ENCODE results near the gene KDM4B.

DNA sequence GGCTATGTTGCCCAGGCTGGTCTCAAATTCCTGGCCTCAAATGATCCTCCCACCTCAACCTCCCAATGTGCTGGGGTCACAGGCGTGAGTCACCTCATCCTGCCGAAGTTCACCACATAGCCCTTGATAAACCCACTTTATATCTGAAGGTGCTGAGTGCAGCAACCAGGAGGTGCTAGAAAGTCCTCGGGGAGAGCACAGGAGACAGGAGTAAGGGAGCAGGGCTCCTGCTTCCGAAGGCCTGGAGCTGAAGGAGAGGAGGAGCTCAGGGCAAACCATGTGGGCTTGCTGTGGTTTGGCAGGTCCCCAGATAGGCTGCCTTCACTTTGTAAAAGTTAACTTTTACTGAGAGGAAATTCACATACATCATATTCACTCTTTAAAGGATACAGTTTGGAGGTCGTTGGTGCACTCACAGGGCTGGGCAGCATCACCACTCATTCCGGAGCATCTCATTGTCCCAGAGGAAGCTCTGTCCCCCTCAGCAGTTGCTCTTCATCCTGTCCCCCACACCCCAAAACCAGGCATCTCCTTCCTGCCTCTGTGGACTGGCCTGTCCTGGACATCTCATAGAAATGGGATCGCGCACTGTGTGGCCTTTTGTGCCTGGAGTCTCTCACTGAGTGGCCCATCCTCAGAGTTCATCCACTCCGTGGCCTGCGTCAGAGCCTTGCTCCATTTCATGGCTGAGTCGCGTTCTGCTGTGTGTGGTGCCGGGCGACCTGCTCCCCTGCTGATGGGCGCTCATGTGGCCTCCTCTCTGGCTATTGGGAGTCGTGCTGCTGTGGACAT lies 49.5 kb downstream of the KDM4B start:
- TF ChIP-seq, protein P1, sequence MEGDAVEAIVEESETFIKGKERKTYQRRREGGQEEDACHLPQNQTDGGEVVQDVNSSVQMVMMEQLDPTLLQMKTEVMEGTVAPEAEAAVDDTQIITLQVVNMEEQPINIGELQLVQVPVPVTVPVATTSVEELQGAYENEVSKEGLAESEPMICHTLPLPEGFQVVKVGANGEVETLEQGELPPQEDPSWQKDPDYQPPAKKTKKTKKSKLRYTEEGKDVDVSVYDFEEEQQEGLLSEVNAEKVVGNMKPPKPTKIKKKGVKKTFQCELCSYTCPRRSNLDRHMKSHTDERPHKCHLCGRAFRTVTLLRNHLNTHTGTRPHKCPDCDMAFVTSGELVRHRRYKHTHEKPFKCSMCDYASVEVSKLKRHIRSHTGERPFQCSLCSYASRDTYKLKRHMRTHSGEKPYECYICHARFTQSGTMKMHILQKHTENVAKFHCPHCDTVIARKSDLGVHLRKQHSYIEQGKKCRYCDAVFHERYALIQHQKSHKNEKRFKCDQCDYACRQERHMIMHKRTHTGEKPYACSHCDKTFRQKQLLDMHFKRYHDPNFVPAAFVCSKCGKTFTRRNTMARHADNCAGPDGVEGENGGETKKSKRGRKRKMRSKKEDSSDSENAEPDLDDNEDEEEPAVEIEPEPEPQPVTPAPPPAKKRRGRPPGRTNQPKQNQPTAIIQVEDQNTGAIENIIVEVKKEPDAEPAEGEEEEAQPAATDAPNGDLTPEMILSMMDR (IDR thresholded peaks at IDR 0.05; ENCODE audit: low read depth, low read length, missing input control): no peak
- TF ChIP-seq RAD21 (IDR thresholded peaks at IDR 0.05) (no peak), JUND (IDR thresholded peaks at IDR 0.05) (no peak), TAF1 (conservative IDR thresholded peaks at IDR 0.05) (no peak), EGR1 (IDR thresholded peaks at IDR 0.05; ENCODE audit: low read depth in 2 of 2) (no peak), GABPA (IDR thresholded peaks at IDR 0.05 in 1 of 2, conservative IDR thresholded peaks at IDR 0.05 in 1 of 2) (no peak)
- TF ChIP-seq, protein P2, sequence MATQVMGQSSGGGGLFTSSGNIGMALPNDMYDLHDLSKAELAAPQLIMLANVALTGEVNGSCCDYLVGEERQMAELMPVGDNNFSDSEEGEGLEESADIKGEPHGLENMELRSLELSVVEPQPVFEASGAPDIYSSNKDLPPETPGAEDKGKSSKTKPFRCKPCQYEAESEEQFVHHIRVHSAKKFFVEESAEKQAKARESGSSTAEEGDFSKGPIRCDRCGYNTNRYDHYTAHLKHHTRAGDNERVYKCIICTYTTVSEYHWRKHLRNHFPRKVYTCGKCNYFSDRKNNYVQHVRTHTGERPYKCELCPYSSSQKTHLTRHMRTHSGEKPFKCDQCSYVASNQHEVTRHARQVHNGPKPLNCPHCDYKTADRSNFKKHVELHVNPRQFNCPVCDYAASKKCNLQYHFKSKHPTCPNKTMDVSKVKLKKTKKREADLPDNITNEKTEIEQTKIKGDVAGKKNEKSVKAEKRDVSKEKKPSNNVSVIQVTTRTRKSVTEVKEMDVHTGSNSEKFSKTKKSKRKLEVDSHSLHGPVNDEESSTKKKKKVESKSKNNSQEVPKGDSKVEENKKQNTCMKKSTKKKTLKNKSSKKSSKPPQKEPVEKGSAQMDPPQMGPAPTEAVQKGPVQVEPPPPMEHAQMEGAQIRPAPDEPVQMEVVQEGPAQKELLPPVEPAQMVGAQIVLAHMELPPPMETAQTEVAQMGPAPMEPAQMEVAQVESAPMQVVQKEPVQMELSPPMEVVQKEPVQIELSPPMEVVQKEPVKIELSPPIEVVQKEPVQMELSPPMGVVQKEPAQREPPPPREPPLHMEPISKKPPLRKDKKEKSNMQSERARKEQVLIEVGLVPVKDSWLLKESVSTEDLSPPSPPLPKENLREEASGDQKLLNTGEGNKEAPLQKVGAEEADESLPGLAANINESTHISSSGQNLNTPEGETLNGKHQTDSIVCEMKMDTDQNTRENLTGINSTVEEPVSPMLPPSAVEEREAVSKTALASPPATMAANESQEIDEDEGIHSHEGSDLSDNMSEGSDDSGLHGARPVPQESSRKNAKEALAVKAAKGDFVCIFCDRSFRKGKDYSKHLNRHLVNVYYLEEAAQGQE (IDR thresholded peaks at IDR 0.05): no peak
- TF ChIP-seq, protein P3, sequence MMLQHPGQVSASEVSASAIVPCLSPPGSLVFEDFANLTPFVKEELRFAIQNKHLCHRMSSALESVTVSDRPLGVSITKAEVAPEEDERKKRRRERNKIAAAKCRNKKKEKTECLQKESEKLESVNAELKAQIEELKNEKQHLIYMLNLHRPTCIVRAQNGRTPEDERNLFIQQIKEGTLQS (IDR thresholded peaks at IDR 0.05): no peak
